Stomach (tissue), 9 donors: ENCODE results near the gene AEBP2. TPM values are rescaled to one million over a fixed set of nuclear protein-coding genes. Genes with fewer than 3 reads are reported as not detected.
"Not testable (repeated sequence)": the region's sequence is repeated elsewhere in the genome, so short reads cannot be mapped to it uniquely, and the experiment has no call there.

Experiments
- DNase-seq, 2 donors: peaks; one replicate each; pipeline versions ENCODE4 v3.0.0 to v3.0.0-alpha.2; 2013 to 2019
- H3K27ac ChIP-seq, 5 donors: fragments of 200-600 bp in 4 of 5; sonication (generic) in 4 of 5; one replicate each; pipeline ENCODE4 v1.5.1; 2013 to 2019; ENCODE audit warnings: mild to moderate bottlenecking in 1 of 5, moderate library complexity in 1 of 5
- H3K27me3 ChIP-seq, 3 donors: fragments of 200-600 bp; sonication (generic); one replicate each; pipeline ENCODE4 v1.5.1; 2017 to 2019; ENCODE audit warnings: mixed run types in 1 of 3
- H3K36me3 ChIP-seq, 4 donors: fragments of 200-600 bp; sonication (generic); 1 replicate in 3 of 4; 2 replicates in 1 of 4; pipeline ENCODE4 v1.5.1; 2016 to 2019
- H3K4me1 ChIP-seq, 4 donors: fragments of 200-600 bp; sonication (generic); one replicate each; pipeline ENCODE4 v1.5.1; 2016 to 2019
- H3K4me3 ChIP-seq, 4 donors: fragments of 200-600 bp; sonication (generic) in 3 of 4; one replicate each; pipeline ENCODE4 v1.5.1; 2016 to 2019; ENCODE audit warnings: mild to moderate bottlenecking in 1 of 4
- H3K9me3 ChIP-seq, 4 donors: fragments of 200-600 bp; sonication (generic); one replicate each; pipeline ENCODE4 v1.5.1; 2016 to 2019
- CTCF ChIP-seq, 7 experiments: fragments of 450-650 bp in 4 of 7; fragments of 200-600 bp in 3 of 7; sonication (generic) in 3 of 7; IDR thresholded peaks; one replicate each; pipeline ENCODE4 v1.5.1; 2016 to 2019; ENCODE audit warnings: antibody characterized with exemption in 7 of 7, control low read depth in 2 of 7, mild to moderate bottlenecking in 1 of 7
- EP300 ChIP-seq: sonication (generic); formaldehyde crosslinking; IDR thresholded peaks from one replicate; pipeline ENCODE4 v1.6.1; 2017; ENCODE audit warnings: antibody characterized with exemption
- POLR2A ChIP-seq, 4 donors: fragments of 450-650 bp; IDR thresholded peaks; one replicate each; pipeline ENCODE4 v1.6.1; 2016; ENCODE audit warnings: antibody characterized with exemption in 4 of 4, control low read depth in 2 of 4, mild to moderate bottlenecking in 1 of 4, moderate library complexity in 1 of 4
- POLR2AphosphoS5 ChIP-seq, 3 donors: sonication (generic); formaldehyde crosslinking; IDR thresholded peaks; one replicate each; pipeline ENCODE4 v1.6.1; 2016; ENCODE audit warnings: antibody characterized with exemption in 3 of 3
- WGBS, 5 donors: extraction: QIAGEN DNeasy Blood & Tissue Kit in 3 of 5; methylation state at CpG; one replicate each; pipeline versions ENCODE4 v1.1.5 to v1.1.7; 2013 to 2018; 5-methylcytosine and 5-hydroxymethylcytosine counted together
- intact Hi-C: fragments of 100-400 bp; cut with DNase I; formaldehyde crosslinking; loops from one replicate; pipeline ENCODE4 v1.15.1; 2023; ENCODE audit warnings: low total_unique reads
- polyA plus RNA-seq, 3 donors: library from polyadenylated mRNA; stranded (reverse); fragments of 200-250 nt; gene quantifications; one replicate each; pipeline ENCODE4 v1.2.3, GENCODE V29; 2013
- total RNA-seq, 5 donors: library from RNA; depleted of rRNA; stranded (reverse); fragments of >200 nt; gene quantifications; one replicate each; pipeline versions ENCODE4 v1.1.0 to v1.2.3, GENCODE V29; 2014 to 2016
- donor health status: healthy with polysubstance abuse.
- donor health status: Bipolar disorder and iron deficiency.
- donor health status: healthy.

The AEBP2 gene
- total and polyA plus RNA-seq, 8 donors, result 8.6 to 51.8 (median 24.3) TPM

- H3K27ac ChIP-seq, result no peak overlapping the region
- H3K9me3 ChIP-seq, result no peaks in the 10 kb centered on the region
- 67 to 82% (median 69%) methylated on average over 4 of the region's 4 CpGs for WGBS, 5 donors
- no peaks in the 10 kb centered on the region for H3K27me3 ChIP-seq
- DNase-seq, result no peak
- no peaks in the 10 kb centered on the region for H3K4me1 ChIP-seq
- H3K4me3 ChIP-seq, result no peak overlapping the region
- intact Hi-C loops, result no loop called here
- H3K36me3 ChIP-seq, result no peaks in the 10 kb centered on the region
- TF ChIP-seq POLR2A (IDR thresholded peaks at IDR 0.05) (no peak), EP300 (no peak), POLR2AphosphoS5 (IDR thresholded peaks at IDR 0.05) (no peak), CTCF (IDR thresholded peaks at IDR 0.05) (no peak)
These were observed 41.8 kb upstream of the AEBP2 start for GRCh38 chr12:19397534-19397933.

- Histone ChIP-seq H3K27me3 (no peaks in the 10 kb centered on the region), H3K4me1 (peaks cover 0 to 9% (median 0%) of the 10 kb centered on the region in 4 donors), H3K27ac (no peak overlapping the region), H3K36me3 (no peaks in the 10 kb centered on the region), H3K4me3 (no peak overlapping the region), H3K9me3 (no peaks in the 10 kb centered on the region)
- intact Hi-C loops, result no loop called here
- 69 to 86% (median 84%) methylated on average over 5 to 6 of the region's 6 CpGs for WGBS, 5 donors
- DNase-seq, result peak in 1 of 2 donors; percentile 41
- TF ChIP-seq POLR2A (IDR thresholded peaks at IDR 0.05), result no peak
- TF ChIP-seq POLR2AphosphoS5 (IDR thresholded peaks at IDR 0.05), result no peak
- no peak for TF ChIP-seq CTCF (IDR thresholded peaks at IDR 0.05)
- no peak for TF ChIP-seq EP300
These were observed 40.6 kb upstream of the AEBP2 start for GRCh38 chr12:19398376-19399363.

GRCh38 chr12:19400649-19401285 lies 38.5 kb upstream of the AEBP2 start:
- H3K27ac ChIP-seq, H3K4me3 ChIP-seq, H3K36me3 ChIP-seq, DNase-seq, H3K27me3 ChIP-seq, H3K4me1 ChIP-seq, intact Hi-C loops, H3K9me3 ChIP-seq: not testable (repeated sequence)
- WGBS, 5 donors, result 88 to 95% (median 91%) methylated on average over 9 of the region's 9 CpGs

- no peaks in the 10 kb centered on the region for H3K36me3 ChIP-seq
- intact Hi-C loops, result no loop called here
- H3K9me3 ChIP-seq, result no peaks in the 10 kb centered on the region
- peaks cover 0 to 9% (median 0%) of the 10 kb centered on the region in 4 donors for H3K4me1 ChIP-seq
- H3K27me3 ChIP-seq, result no peaks in the 10 kb centered on the region
- no peak for TF ChIP-seq POLR2A (IDR thresholded peaks at IDR 0.05)
- TF ChIP-seq CTCF (IDR thresholded peaks at IDR 0.05), result no peak
- no peak for TF ChIP-seq POLR2AphosphoS5 (IDR thresholded peaks at IDR 0.05)
- TF ChIP-seq EP300, result no peak
- no peak for DNase-seq
- no peak overlapping the region for H3K27ac ChIP-seq
- WGBS, 5 donors, result 86 to 95% (median 87%) methylated on average over 6 of the region's 6 CpGs
- no peak overlapping the region for H3K4me3 ChIP-seq
These were observed 37.1 kb upstream of the AEBP2 start for GRCh38 chr12:19402211-19402610.
